Endothelial cell of umbilical vein (primary cell): Measurements from ENCODE around the gene CLSTN2. TPM values are rescaled to one million over a fixed set of nuclear protein-coding genes. Genes with fewer than 3 reads are reported as not detected.

ENCODE experiments used
- BruUV-seq: library from RNA; stranded (reverse); fragments of 400-500 nt; replicated peaks from 2 replicates; lab custom pipeline; 2021; lab: Mats Ljungman, UMichigan
- CTCF ChIA-PET: fragments of 300-600, 350-600 bp; sonication (Branson Sonifier 250); formaldehyde crosslinking; loops from one replicate; lab custom pipeline; 2021; ENCODE audit warnings: antibody characterized with exemption, inconsistent platforms; lab: Charles Lee
- POLR2A ChIA-PET: fragments of 300-600, 350-600 bp; sonication (Branson Sonifier 250); formaldehyde crosslinking; loops from one replicate; lab custom pipeline; 2021; ENCODE audit warnings: antibody characterized with exemption, inconsistent platforms; lab: Charles Lee
- DNase-seq: peaks from one replicate; pipeline ENCODE4 v3.0.0-alpha.2; 2011; ENCODE audit warnings: low read depth, low spot score
- FAIRE-seq: peaks from 2 replicates; lab custom pipeline; 2011; peaks lifted over from hg19 to GRCh38; lab: Jason Lieb, UNC
- H2AFZ ChIP-seq: 2 replicates; pipeline ENCODE4 v1.6.0; 2012; ENCODE audit warnings: low read depth, low read length, control low read depth, inconsistent platforms
- H3K27ac ChIP-seq: 2 replicates; pipeline ENCODE4 v1.5.1; 2011; ENCODE audit warnings: low read depth, mild to moderate bottlenecking, control low read depth, low read length, moderate library complexity; ENCODE audit not compliant: insufficient read depth
- H3K27me3 ChIP-seq, 2 experiments: 2 replicates each; pipeline versions ENCODE4 v1.6.0 to v1.6.1; 2011; ENCODE audit warnings: low read length in 2 of 2, mixed read lengths in 1 of 2; ENCODE audit not compliant: control insufficient read depth in 2 of 2, insufficient read depth in 2 of 2
- H3K36me3 ChIP-seq, 2 experiments: 2 replicates in 1 of 2; 3 replicates in 1 of 2; pipeline ENCODE4 v1.5.1; 2011; ENCODE audit warnings: low read length in 2 of 2, mild to moderate bottlenecking in 1 of 2, moderate library complexity in 1 of 2; ENCODE audit not compliant: control insufficient read depth in 2 of 2, insufficient read depth in 2 of 2; ENCODE audit errors: extremely low read depth in 1 of 2
- H3K4me1 ChIP-seq: 3 replicates; pipeline ENCODE4 v1.5.1; 2011; ENCODE audit warnings: mild to moderate bottlenecking, low read length; ENCODE audit not compliant: control insufficient read depth, insufficient read depth; ENCODE audit errors: extremely low read depth
- H3K4me2 ChIP-seq: 2 replicates; pipeline ENCODE4 v1.6.1; 2011; ENCODE audit warnings: low read length, control low read depth, mixed read lengths; ENCODE audit not compliant: insufficient read depth
- H3K4me3 ChIP-seq, 3 experiments: fragments of 200-600 bp in 1 of 3; sonication (generic), shearing (Covaris generic) in 1 of 3; replicated peaks in 1 of 3; 2 replicates each; pipeline ENCODE4 v1.5.1; 2011 to 2016; ENCODE audit warnings: control low read depth in 3 of 3, low read length in 3 of 3, mild to moderate bottlenecking in 2 of 3, inconsistent platforms in 1 of 3, low read depth in 1 of 3, moderate library complexity in 1 of 3; ENCODE audit not compliant: insufficient read depth in 1 of 3
- H3K79me2 ChIP-seq: 2 replicates; pipeline ENCODE4 v1.6.0; 2012; ENCODE audit warnings: low read length, inconsistent platforms; ENCODE audit not compliant: control insufficient read depth, insufficient read depth
- H3K9ac ChIP-seq: replicated peaks from 2 replicates; pipeline ENCODE3; 2011; ENCODE audit warnings: low read length, control low read depth; ENCODE audit not compliant: insufficient read depth; ENCODE audit errors: extremely low read depth
- H3K9me1 ChIP-seq: replicated peaks from 3 replicates; pipeline ENCODE4 v1.6.0; 2011; ENCODE audit warnings: mild to moderate bottlenecking, low read length; ENCODE audit not compliant: control insufficient read depth, insufficient read depth; ENCODE audit errors: extremely low read depth
- H3K9me3 ChIP-seq: replicated peaks from 2 replicates; pipeline ENCODE4 v1.5.1; 2012; ENCODE audit warnings: low read length, inconsistent platforms; ENCODE audit not compliant: control insufficient read depth, insufficient read depth
- H4K20me1 ChIP-seq: replicated peaks from 2 replicates; pipeline ENCODE3; 2011; ENCODE audit warnings: mild to moderate bottlenecking, low read length; ENCODE audit not compliant: control insufficient read depth, insufficient read depth; ENCODE audit errors: extremely low read depth
- FOS ChIP-seq: IDR thresholded peaks from 2 replicates; pipeline ENCODE4 v1.6.1; 2011; ENCODE audit warnings: mild to moderate bottlenecking, low read length, moderate library complexity, borderline replicate concordance; ENCODE audit not compliant: insufficient read depth
- GATA2 ChIP-seq: IDR thresholded peaks from 2 replicates; pipeline ENCODE4 v1.7.0; 2011; ENCODE audit warnings: low read depth, mild to moderate bottlenecking, moderate library complexity, mixed read lengths, low read length; ENCODE audit not compliant: insufficient read length, insufficient read depth
- JUN ChIP-seq: IDR thresholded peaks from 2 replicates; pipeline ENCODE4 v1.6.1; 2011; ENCODE audit warnings: borderline replicate concordance, low read depth; ENCODE audit not compliant: insufficient read length, insufficient read depth
- MYC ChIP-seq: IDR thresholded peaks from one replicate; pipeline ENCODE4 v1.6.1; 2011; ENCODE audit warnings: mild to moderate bottlenecking, low read depth, low read length
- POLR2AphosphoS5 ChIP-seq: IDR thresholded peaks from 2 replicates; pipeline ENCODE4 v1.6.1; 2012; ENCODE audit warnings: low read depth, mild to moderate bottlenecking, control low read depth, low read length, moderate library complexity; ENCODE audit not compliant: insufficient read depth
- dilution Hi-C: fragments of 300-500 bp; cut with MboI; formaldehyde crosslinking; loops from one replicate; pipeline ENCODE4 v1.15.0; 2019; ENCODE audit warnings: low sequenced_read_pairs; ENCODE audit not compliant: extremely low pct_ligation_motif_present
- intact Hi-C: fragments of 100-400 bp; cut with micrococcal nuclease; formaldehyde crosslinking; loops from one replicate; pipeline ENCODE4 v1.10.0; 2022
- polyA plus RNA-seq, 4 experiments: library from polyadenylated mRNA; depleted of rRNA in 3 of 4; stranded (reverse) in 3 of 4; unstranded in 1 of 4; fragments of >200 nt; gene quantifications; 2 replicates each; pipeline versions ENCODE4 v1.2.1 to v1.2.3, GENCODE V29; 2011 to 2012; ENCODE audit warnings: missing spikeins in 1 of 4
- total RNA-seq: library from RNA; stranded (reverse); gene quantifications from 2 replicates; pipeline ENCODE4 v1.2.3, GENCODE V29; 2021
- TF ChIP-seq, protein P1 (sequence below), 2 donors: IDR thresholded peaks; 1 replicate in 1 of 2; 2 replicates in 1 of 2; pipeline ENCODE4 v1.5.1; 2011; ENCODE audit warnings: low read length in 2 of 2, mild to moderate bottlenecking in 2 of 2, moderate library complexity in 2 of 2, control low read depth in 1 of 2, inconsistent platforms in 1 of 2, low read depth in 1 of 2; ENCODE audit not compliant: insufficient read depth in 1 of 2; ENCODE audit errors: extremely low read depth in 1 of 2
- TF ChIP-seq, protein P2 (sequence below): IDR thresholded peaks from 2 replicates; pipeline ENCODE4 v1.6.1; 2011; ENCODE audit not compliant: insufficient read depth, insufficient read length

The CLSTN2 gene
- total and polyA plus RNA-seq, 2 donors (not counting 3 experiments of a cell fraction or from before 2014, with no cell fraction given) = 0.26 to 0.38 TPM

DNA sequence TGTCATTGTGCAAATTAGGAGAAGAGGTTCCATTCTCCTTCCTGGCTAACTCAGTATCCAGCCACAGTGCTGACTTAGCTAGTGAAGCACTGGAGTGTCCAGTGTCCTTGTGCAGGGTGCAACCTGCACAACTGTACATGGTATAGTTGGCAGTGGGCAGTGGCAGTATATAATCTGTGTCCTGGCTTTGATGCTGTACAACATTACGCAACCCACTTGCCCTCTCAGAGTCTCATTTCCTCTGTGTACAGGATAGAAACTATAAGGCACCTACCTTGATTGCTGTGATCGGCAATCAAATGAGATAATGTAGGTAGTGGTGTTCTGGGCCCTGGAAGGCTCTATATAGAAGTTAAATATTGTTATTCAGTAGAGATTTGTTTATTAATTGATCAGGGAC lies 333.6 kb downstream of the CLSTN2 start:
- no TSS peak for BruUV-seq
- Histone ChIP-seq H3K9me1 (no peaks in the 10 kb centered on the region), H3K4me1 (no peaks in the 10 kb centered on the region), H3K9ac (no peak overlapping the region), H3K79me2 (no peaks in the 10 kb centered on the region), H3K4me2 (no peak overlapping the region), H3K4me3 (no peak overlapping the region), H3K9me3 (no peaks in the 10 kb centered on the region), H3K27me3 (no peaks in the 10 kb centered on the region), H3K36me3 (no peaks in the 10 kb centered on the region), H2AFZ (no peak overlapping the region), H4K20me1 (no peaks in the 10 kb centered on the region), H3K27ac (no peak overlapping the region)
- CTCF ChIA-PET = no interaction called here
- POLR2A ChIA-PET = no interaction called here
- no peak for FAIRE-seq
- dilution Hi-C loops (no loop called here), intact Hi-C loops (no loop called here)
- TF ChIP-seq, protein P1, sequence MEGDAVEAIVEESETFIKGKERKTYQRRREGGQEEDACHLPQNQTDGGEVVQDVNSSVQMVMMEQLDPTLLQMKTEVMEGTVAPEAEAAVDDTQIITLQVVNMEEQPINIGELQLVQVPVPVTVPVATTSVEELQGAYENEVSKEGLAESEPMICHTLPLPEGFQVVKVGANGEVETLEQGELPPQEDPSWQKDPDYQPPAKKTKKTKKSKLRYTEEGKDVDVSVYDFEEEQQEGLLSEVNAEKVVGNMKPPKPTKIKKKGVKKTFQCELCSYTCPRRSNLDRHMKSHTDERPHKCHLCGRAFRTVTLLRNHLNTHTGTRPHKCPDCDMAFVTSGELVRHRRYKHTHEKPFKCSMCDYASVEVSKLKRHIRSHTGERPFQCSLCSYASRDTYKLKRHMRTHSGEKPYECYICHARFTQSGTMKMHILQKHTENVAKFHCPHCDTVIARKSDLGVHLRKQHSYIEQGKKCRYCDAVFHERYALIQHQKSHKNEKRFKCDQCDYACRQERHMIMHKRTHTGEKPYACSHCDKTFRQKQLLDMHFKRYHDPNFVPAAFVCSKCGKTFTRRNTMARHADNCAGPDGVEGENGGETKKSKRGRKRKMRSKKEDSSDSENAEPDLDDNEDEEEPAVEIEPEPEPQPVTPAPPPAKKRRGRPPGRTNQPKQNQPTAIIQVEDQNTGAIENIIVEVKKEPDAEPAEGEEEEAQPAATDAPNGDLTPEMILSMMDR (IDR thresholded peaks at IDR 0.05; ENCODE audit: extremely low read depth in 1 of 2, insufficient read depth in 1 of 2, low read depth in 1 of 2, low read length in 2 of 2) = no peak
- TF ChIP-seq JUN (no peak), GATA2 (no peak), MYC (no peak)
- TF ChIP-seq, protein P2, sequence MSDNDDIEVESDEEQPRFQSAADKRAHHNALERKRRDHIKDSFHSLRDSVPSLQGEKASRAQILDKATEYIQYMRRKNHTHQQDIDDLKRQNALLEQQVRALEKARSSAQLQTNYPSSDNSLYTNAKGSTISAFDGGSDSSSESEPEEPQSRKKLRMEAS = no peak
- DNase-seq = no peak

DNA sequence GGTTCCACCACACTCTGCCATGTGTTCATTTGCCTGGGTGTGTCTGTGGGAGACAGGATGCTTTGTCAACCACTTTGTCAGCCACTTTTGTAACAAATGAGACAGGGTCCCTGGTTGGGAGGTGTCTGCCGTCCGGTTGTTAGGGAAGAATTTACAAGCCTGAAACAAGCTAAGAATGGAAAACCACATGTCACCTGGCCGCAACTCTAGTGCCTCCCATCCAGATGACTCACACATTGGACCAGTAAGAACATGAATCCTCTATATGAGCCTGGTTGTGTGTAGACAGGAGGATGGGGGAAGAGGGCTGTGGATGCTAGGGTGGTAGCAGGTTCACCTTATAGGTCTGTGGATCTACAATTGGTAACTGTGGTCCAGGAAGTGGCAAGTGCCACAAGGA lies 335.3 kb downstream of the CLSTN2 start:
- Histone ChIP-seq H3K9me3 (no peaks in the 10 kb centered on the region), H3K27ac (no peak overlapping the region), H3K4me3 (no peak overlapping the region), H3K79me2 (no peaks in the 10 kb centered on the region), H3K4me1 (no peaks in the 10 kb centered on the region), H3K9me1 (no peaks in the 10 kb centered on the region), H3K9ac (no peak overlapping the region), H3K4me2 (no peak overlapping the region), H2AFZ (no peak overlapping the region), H3K36me3 (no peaks in the 10 kb centered on the region), H4K20me1 (no peaks in the 10 kb centered on the region), H3K27me3 (no peaks in the 10 kb centered on the region)
- intact Hi-C loops = no loop called here
- CTCF ChIA-PET = no interaction called here
- no peak for DNase-seq
- FAIRE-seq = no peak
- TF ChIP-seq MYC (no peak), FOS (no peak), POLR2AphosphoS5 (no peak)
- POLR2A ChIA-PET = no interaction called here
- no TSS peak for BruUV-seq
- dilution Hi-C loops = no loop called here
